22Rv1 (cell line): ENCODE measurements around the gene TRNT1.

Source experiments
- CTCF ChIP-seq: fragments of 450-650 bp; IDR thresholded peaks from 2 replicates; pipeline ENCODE4 v1.5.1; 2017; ENCODE audit warnings: mild to moderate bottlenecking
- ZFX ChIP-seq: fragments of 450-650 bp; IDR thresholded peaks from 2 replicates; pipeline ENCODE4 v1.6.1; 2017; ENCODE audit warnings: antibody characterized with exemption, borderline replicate concordance

GRCh38 chr3:3184876-3185275, 58.1 kb downstream of the TRNT1 start:
- TF ChIP-seq CTCF = no peak
- TF ChIP-seq ZFX = no peak
